GM06990 (cell line): ENCODE measurements around the gene TOMT.
A peak's percentile ranks its signal among the peaks of the same experiment; 100 is the strongest.

Source experiments
- DNase-seq: peaks from one replicate; pipeline ENCODE4 v3.0.0-alpha.2; 2011; ENCODE audit not compliant: insufficient read length; ENCODE audit errors: extremely low read depth
- H3K27me3 ChIP-seq: replicated peaks from 2 replicates; pipeline ENCODE4 v1.6.0; 2011; ENCODE audit warnings: low read length; ENCODE audit not compliant: control insufficient read depth, insufficient read depth
- H3K36me3 ChIP-seq: 2 replicates; pipeline ENCODE4 v1.5.1; 2011; ENCODE audit warnings: low read length; ENCODE audit not compliant: control insufficient read depth, insufficient read depth
- H3K4me3 ChIP-seq: replicated peaks from 2 replicates; pipeline ENCODE4 v1.5.1; 2011; ENCODE audit warnings: low read depth, mild to moderate bottlenecking, control low read depth, low read length
- CTCF ChIP-seq: IDR thresholded peaks from 2 replicates; pipeline ENCODE4 v1.5.1; 2011; ENCODE audit warnings: low read length, control low read depth, mild to moderate bottlenecking, inconsistent platforms; ENCODE audit not compliant: insufficient read depth, poor library complexity, severe bottlenecking

The TOMT gene

GRCh38 chr11:72112978-72113808 lies 7.5 kb downstream of the TOMT start:
- Histone ChIP-seq H3K4me3 (peak overlapping the region; percentile 83), H3K36me3 (peaks cover 6% of the 10 kb centered on the region), H3K27me3 (no peaks in the 10 kb centered on the region)
- DNase-seq: no peak
- no peak for TF ChIP-seq CTCF

- no peak for TF ChIP-seq CTCF
- DNase-seq: no peak
- H3K27me3 ChIP-seq: no peaks in the 10 kb centered on the region
These were observed 8.8 kb downstream of the TOMT start for GRCh38 chr11:72114570-72114969.

GRCh38 chr11:72116019-72116755 lies 10.5 kb downstream of the TOMT start:
- no peak for TF ChIP-seq CTCF
- H3K27me3 ChIP-seq: no peaks in the 10 kb centered on the region
- H3K36me3 ChIP-seq: no peaks in the 10 kb centered on the region
- no peak overlapping the region for H3K4me3 ChIP-seq
- no peak for DNase-seq

More at GRCh38 chr11:72114570-72114969, 8.8 kb downstream of the TOMT start:
- no peak overlapping the region for H3K4me3 ChIP-seq
- H3K36me3 ChIP-seq: peaks cover 5% of the 10 kb centered on the region

- Histone ChIP-seq H3K36me3 (no peaks in the 10 kb centered on the region), H3K27me3 (no peaks in the 10 kb centered on the region), H3K4me3 (no peak overlapping the region)
- TF ChIP-seq CTCF: no peak
- DNase-seq: no peak
These were observed 13.5 kb downstream of the TOMT start for GRCh38 chr11:72119198-72119597.

GRCh38 chr11:72120930-72121329 lies 15.2 kb downstream of the TOMT start:
- Histone ChIP-seq H3K27me3 (no peaks in the 10 kb centered on the region), H3K36me3 (no peaks in the 10 kb centered on the region), H3K4me3 (no peak overlapping the region)
- no peak for TF ChIP-seq CTCF
- DNase-seq: no peak
